Measurements from ENCODE around the gene MAP4. TPM values are rescaled to one million over a fixed set of nuclear protein-coding genes. Genes with fewer than 3 reads are reported as not detected.

MAP4 gene
- total and polyA plus RNA-seq, 2 of the 13 experiments (the other 11 are each of a cell fraction or from before 2014, with no cell fraction given): 33.1 to 38.7 TPM

DNA sequence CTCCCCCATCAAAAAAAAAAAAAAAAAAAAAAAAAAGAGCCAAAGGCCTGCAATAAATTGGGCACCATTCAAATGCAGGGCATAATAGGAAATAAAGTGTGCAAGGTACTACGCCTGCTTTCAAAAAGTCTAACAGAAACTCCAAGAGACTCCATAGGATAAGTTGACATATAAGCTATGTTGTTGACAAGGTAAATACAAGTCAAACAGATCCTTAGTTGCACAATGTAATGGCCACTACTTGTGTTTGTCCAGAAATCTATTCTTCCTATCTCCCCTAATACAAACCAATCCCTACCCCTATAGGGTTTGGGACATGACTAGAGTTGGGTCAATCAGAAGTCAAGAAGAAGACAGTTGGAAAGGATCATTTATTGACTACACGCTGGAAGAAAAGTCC lies 16.0 kb downstream of the MAP4 start (continued):
- no peak for TF ChIP-seq SOX13 (IDR thresholded peaks at IDR 0.05)
- peak in 1 of 2 experiments; percentile 54; a peak in 2 of 4 replicates for TF ChIP-seq SOX13 (CRISPR knock-in tag; conservative IDR thresholded peaks at IDR 0.05 in 1 of 2, IDR thresholded peaks at IDR 0.05 in 1 of 2)
- TF ChIP-seq, protein P1, sequence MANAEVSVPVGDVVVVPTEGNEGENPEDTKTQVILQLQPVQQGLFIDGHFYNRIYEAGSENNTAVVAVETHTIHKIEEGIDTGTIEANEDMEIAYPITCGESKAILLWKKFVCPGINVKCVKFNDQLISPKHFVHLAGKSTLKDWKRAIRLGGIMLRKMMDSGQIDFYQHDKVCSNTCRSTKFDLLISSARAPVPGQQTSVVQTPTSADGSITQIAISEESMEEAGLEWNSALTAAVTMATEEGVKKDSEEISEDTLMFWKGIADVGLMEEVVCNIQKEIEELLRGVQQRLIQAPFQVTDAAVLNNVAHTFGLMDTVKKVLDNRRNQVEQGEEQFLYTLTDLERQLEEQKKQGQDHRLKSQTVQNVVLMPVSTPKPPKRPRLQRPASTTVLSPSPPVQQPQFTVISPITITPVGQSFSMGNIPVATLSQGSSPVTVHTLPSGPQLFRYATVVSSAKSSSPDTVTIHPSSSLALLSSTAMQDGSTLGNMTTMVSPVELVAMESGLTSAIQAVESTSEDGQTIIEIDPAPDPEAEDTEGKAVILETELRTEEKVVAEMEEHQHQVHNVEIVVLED (CRISPR knock-in tag; IDR thresholded peaks at IDR 0.05; ENCODE audit: borderline replicate concordance): no peak
- TF ChIP-seq, protein P2, sequence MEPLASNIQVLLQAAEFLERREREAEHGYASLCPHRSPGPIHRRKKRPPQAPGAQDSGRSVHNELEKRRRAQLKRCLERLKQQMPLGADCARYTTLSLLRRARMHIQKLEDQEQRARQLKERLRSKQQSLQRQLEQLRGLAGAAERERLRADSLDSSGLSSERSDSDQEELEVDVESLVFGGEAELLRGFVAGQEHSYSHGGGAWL (CRISPR knock-in tag; IDR thresholded peaks at IDR 0.05): no peak
- no peak for TF ChIP-seq CAMTA2 (CRISPR knock-in tag; IDR thresholded peaks at IDR 0.05; ENCODE audit: borderline replicate concordance)
- no peak for TF ChIP-seq KAT7 (CRISPR knock-in tag; IDR thresholded peaks at IDR 0.05; ENCODE audit: borderline replicate concordance)
- no peak for TF ChIP-seq FOXP1 (IDR thresholded peaks at IDR 0.05)
- TF ChIP-seq FOXP1 (CRISPR knock-in tag; IDR thresholded peaks at IDR 0.05): peak; percentile 64; the same call in 1 of the 2 replicates
- no peak for TF ChIP-seq HIVEP1 (CRISPR knock-in tag; IDR thresholded peaks at IDR 0.05)
- TF ChIP-seq, protein P3, sequence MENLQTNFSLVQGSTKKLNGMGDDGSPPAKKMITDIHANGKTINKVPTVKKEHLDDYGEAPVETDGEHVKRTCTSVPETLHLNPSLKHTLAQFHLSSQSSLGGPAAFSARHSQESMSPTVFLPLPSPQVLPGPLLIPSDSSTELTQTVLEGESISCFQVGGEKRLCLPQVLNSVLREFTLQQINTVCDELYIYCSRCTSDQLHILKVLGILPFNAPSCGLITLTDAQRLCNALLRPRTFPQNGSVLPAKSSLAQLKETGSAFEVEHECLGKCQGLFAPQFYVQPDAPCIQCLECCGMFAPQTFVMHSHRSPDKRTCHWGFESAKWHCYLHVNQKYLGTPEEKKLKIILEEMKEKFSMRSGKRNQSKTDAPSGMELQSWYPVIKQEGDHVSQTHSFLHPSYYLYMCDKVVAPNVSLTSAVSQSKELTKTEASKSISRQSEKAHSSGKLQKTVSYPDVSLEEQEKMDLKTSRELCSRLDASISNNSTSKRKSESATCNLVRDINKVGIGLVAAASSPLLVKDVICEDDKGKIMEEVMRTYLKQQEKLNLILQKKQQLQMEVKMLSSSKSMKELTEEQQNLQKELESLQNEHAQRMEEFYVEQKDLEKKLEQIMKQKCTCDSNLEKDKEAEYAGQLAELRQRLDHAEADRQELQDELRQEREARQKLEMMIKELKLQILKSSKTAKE (CRISPR knock-in tag; IDR thresholded peaks at IDR 0.05; ENCODE audit: borderline replicate concordance): no peak
- TF ChIP-seq, protein P4, sequence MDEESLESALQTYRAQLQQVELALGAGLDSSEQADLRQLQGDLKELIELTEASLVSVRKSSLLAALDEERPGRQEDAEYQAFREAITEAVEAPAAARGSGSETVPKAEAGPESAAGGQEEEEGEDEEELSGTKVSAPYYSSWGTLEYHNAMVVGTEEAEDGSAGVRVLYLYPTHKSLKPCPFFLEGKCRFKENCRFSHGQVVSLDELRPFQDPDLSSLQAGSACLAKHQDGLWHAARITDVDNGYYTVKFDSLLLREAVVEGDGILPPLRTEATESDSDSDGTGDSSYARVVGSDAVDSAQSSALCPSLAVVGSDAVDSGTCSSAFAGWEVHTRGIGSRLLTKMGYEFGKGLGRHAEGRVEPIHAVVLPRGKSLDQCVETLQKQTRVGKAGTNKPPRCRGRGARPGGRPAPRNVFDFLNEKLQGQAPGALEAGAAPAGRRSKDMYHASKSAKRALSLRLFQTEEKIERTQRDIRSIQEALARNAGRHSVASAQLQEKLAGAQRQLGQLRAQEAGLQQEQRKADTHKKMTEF (CRISPR knock-in tag; IDR thresholded peaks at IDR 0.05): no peak
- no peak for TF ChIP-seq ZNF660 (CRISPR knock-in tag; IDR thresholded peaks at IDR 0.05; ENCODE audit: borderline replicate concordance, low read depth)
- no peak for TF ChIP-seq PHF5A (CRISPR knock-in tag; IDR thresholded peaks at IDR 0.05; ENCODE audit: low read depth, unreplicated experiment)
- TF ChIP-seq, protein P5, sequence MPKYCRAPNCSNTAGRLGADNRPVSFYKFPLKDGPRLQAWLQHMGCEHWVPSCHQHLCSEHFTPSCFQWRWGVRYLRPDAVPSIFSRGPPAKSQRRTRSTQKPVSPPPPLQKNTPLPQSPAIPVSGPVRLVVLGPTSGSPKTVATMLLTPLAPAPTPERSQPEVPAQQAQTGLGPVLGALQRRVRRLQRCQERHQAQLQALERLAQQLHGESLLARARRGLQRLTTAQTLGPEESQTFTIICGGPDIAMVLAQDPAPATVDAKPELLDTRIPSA (CRISPR knock-in tag; IDR thresholded peaks at IDR 0.05; ENCODE audit: borderline replicate concordance): no peak
- no peak for TF ChIP-seq ZBTB8A (CRISPR knock-in tag; IDR thresholded peaks at IDR 0.05; ENCODE audit: borderline replicate concordance, low read depth)
- TF ChIP-seq CHCHD3 (CRISPR knock-in tag; IDR thresholded peaks at IDR 0.05): no peak
- no peak for TF ChIP-seq SIN3A (IDR thresholded peaks at IDR 0.05; ENCODE audit: borderline replicate concordance, low read depth, low read length)
- TF ChIP-seq CC2D1A (CRISPR knock-in tag; IDR thresholded peaks at IDR 0.05): no peak
- TF ChIP-seq, protein P6, sequence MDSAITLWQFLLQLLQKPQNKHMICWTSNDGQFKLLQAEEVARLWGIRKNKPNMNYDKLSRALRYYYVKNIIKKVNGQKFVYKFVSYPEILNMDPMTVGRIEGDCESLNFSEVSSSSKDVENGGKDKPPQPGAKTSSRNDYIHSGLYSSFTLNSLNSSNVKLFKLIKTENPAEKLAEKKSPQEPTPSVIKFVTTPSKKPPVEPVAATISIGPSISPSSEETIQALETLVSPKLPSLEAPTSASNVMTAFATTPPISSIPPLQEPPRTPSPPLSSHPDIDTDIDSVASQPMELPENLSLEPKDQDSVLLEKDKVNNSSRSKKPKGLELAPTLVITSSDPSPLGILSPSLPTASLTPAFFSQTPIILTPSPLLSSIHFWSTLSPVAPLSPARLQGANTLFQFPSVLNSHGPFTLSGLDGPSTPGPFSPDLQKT (CRISPR knock-in tag; IDR thresholded peaks at IDR 0.05; ENCODE audit: borderline replicate concordance): no peak
